Tibial artery (tissue), 4 donors: ENCODE measurements around the gene GALNT2.
A peak's percentile ranks its signal among the peaks of the same experiment; 100 is the strongest.

Source experiments
- DNase-seq, 2 donors: peaks; one replicate each; pipeline ENCODE4 v3.0.0-alpha.2; 2019
- H3K27ac ChIP-seq, 2 donors: fragments of 200-600 bp; sonication (generic) in 1 of 2; 1 replicate in 1 of 2; 2 replicates in 1 of 2; pipeline ENCODE4 v1.5.1; 2018 to 2019; ENCODE audit warnings: mild to moderate bottlenecking in 1 of 2
- H3K27me3 ChIP-seq, 2 donors: fragments of 200-600 bp; sonication (generic) in 1 of 2; one replicate each; pipeline versions ENCODE4 v1.5.1 to v1.6.0; 2016 to 2019
- H3K36me3 ChIP-seq, 3 donors: fragments of 200-600 bp; sonication (generic) in 2 of 3; one replicate each; pipeline ENCODE4 v1.5.1; 2016 to 2019; ENCODE audit warnings: mild to moderate bottlenecking in 2 of 3
- H3K4me1 ChIP-seq, 4 donors: fragments of 200-600 bp; sonication (generic) in 2 of 4; 1 replicate in 3 of 4; 2 replicates in 1 of 4; pipeline ENCODE4 v1.5.1; 2016 to 2019
- H3K4me3 ChIP-seq, 2 donors: fragments of 200-600 bp; sonication (generic) in 1 of 2; 1 replicate in 1 of 2; 2 replicates in 1 of 2; pipeline ENCODE4 v1.5.1; 2018 to 2019; ENCODE audit warnings: mild to moderate bottlenecking in 2 of 2
- H3K9me3 ChIP-seq, 3 donors: fragments of 200-600 bp; sonication (generic) in 1 of 3; one replicate each; pipeline ENCODE4 v1.5.1; 2016 to 2019
- intact Hi-C: fragments of 100-400 bp; cut with DNase I; formaldehyde crosslinking; loops from one replicate; pipeline ENCODE4 v1.15.0; 2023; ENCODE audit warnings: low total_unique reads
- TF ChIP-seq, protein P1 (sequence below), 2 experiments: fragments of 200-600 bp in 1 of 2; fragments of 450-650 bp in 1 of 2; IDR thresholded peaks; one replicate each; pipeline ENCODE4 v1.5.1; 2017 to 2019; ENCODE audit warnings: antibody characterized with exemption in 2 of 2, mild to moderate bottlenecking in 1 of 2, moderate library complexity in 1 of 2

GALNT2 gene

GRCh38 chr1:230222678-230223077, 155.6 kb downstream of the GALNT2 start:
- Histone ChIP-seq H3K9me3 (no peaks in the 10 kb centered on the region), H3K27ac (peak overlapping the region; percentile 71 to 87), H3K36me3 (no peaks in the 10 kb centered on the region), H3K4me1 (peaks cover 0 to 79% (median 36%) of the 10 kb centered on the region in 4 donors), H3K27me3 (no peaks in the 10 kb centered on the region), H3K4me3 (peak overlapping the region; percentile 21 to 29)
- intact Hi-C loops: no loop called here
- no peak for DNase-seq
- TF ChIP-seq, protein P1, sequence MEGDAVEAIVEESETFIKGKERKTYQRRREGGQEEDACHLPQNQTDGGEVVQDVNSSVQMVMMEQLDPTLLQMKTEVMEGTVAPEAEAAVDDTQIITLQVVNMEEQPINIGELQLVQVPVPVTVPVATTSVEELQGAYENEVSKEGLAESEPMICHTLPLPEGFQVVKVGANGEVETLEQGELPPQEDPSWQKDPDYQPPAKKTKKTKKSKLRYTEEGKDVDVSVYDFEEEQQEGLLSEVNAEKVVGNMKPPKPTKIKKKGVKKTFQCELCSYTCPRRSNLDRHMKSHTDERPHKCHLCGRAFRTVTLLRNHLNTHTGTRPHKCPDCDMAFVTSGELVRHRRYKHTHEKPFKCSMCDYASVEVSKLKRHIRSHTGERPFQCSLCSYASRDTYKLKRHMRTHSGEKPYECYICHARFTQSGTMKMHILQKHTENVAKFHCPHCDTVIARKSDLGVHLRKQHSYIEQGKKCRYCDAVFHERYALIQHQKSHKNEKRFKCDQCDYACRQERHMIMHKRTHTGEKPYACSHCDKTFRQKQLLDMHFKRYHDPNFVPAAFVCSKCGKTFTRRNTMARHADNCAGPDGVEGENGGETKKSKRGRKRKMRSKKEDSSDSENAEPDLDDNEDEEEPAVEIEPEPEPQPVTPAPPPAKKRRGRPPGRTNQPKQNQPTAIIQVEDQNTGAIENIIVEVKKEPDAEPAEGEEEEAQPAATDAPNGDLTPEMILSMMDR (IDR thresholded peaks at IDR 0.05): peak in 1 of 2 experiments; percentile 6

GRCh38 chr1:230224101-230224960, 157.3 kb downstream of the GALNT2 start:
- TF ChIP-seq, protein P1 (IDR thresholded peaks at IDR 0.05): no peak
- peaks cover 0 to 71% (median 36%) of the 10 kb centered on the region in 4 donors for H3K4me1 ChIP-seq
- peak overlapping the region; percentile 22 to 38 for H3K4me3 ChIP-seq
- no peak for DNase-seq
- intact Hi-C loops: no loop called here
- H3K36me3 ChIP-seq: no peaks in the 10 kb centered on the region
- H3K27me3 ChIP-seq: no peaks in the 10 kb centered on the region
- H3K9me3 ChIP-seq: no peaks in the 10 kb centered on the region
- peak overlapping the region; percentile 71 to 87 for H3K27ac ChIP-seq

DNA sequence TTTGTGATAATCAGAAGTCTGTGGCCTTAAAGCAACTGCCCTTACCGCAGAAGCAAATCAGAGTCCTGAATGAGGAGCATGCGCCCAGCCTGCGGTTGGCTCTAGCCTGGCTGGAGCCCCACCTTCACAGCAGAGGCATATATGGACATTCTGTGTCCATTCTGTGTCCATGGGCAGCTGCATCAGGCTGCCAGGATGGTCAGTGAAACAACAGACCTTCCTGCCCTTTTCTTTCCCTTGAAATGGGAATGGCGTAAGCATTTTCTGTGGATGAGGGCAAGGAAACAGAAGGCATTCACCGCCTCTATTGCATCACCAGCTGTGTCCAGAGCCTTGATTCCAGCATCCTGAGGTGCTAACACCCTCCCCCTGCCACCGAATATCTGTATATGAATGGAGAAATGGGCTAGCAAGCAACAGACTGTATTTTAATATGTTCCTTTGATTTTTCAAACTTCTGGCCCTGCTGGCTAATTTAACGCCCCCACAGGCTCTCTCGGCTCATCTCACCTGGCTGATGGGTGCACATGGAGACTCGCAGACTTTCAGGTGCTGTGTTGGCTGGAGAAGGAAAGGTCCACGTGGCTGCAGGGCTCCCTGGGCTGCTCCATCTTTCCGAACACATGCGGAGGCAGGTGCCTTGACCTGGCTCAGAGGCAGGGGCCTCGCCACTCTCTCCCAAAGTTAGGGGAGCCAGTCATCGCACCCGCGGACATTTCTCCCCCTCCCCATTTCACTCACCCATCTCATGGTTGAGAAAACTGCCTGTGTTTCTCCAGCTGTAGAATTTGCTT, 159.2 kb downstream of the GALNT2 start:
- peak overlapping the region; percentile 71 to 87 for H3K27ac ChIP-seq

GRCh38 chr1:230226814-230227213, 159.8 kb downstream of the GALNT2 start:
- intact Hi-C loops: no loop called here
- no peaks in the 10 kb centered on the region for H3K27me3 ChIP-seq
- H3K4me1 ChIP-seq: peaks cover 0 to 68% (median 44%) of the 10 kb centered on the region in 4 donors

More for the DNA sequence above, 159.2 kb downstream of the GALNT2 start:
- Histone ChIP-seq H3K4me1 (peaks cover 0 to 68% (median 42%) of the 10 kb centered on the region in 4 donors), H3K27me3 (no peaks in the 10 kb centered on the region), H3K4me3 (no peak overlapping the region), H3K36me3 (no peaks in the 10 kb centered on the region), H3K9me3 (no peaks in the 10 kb centered on the region)
- intact Hi-C loops: no loop called here
- peak in 1 of 2 donors; percentile 85 for DNase-seq
- TF ChIP-seq, protein P1 (IDR thresholded peaks at IDR 0.05): no peak

DNA sequence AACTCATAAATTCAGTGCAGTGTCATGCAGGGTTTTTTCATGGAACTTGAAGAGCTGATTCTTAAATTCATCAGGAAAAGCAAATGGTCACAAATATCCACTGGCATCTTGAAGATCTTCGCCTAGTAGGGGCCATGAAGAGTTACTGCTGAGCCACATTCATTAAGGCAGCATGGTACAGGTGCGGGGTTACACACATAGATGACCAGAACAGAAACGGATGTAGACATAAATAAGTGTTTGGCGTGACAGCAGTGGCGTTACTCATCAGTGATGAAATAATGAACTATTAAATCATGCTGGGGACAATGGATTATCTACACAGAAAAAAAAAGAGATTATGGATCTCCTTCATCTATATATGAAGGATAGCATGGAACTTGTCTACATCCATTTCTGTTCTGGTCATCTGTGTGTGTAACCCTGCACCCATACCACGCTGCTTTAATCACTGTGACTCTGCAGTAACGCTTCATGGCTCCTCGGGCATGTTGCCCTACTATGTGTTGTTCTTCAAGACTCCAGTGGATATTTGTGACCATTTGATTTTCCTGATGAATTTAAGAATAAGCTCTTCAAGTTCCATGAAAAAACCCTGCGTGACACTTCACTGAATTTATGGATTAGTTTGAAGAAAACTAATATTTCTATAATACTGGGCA, 161.3 kb downstream of the GALNT2 start:
- TF ChIP-seq, protein P1 (IDR thresholded peaks at IDR 0.05): no peak
- H3K27me3 ChIP-seq: no peaks in the 10 kb centered on the region
- no peak overlapping the region for H3K4me3 ChIP-seq
- no peaks in the 10 kb centered on the region for H3K9me3 ChIP-seq
- DNase-seq: no peak
- H3K4me1 ChIP-seq: peaks cover 0 to 68% (median 38%) of the 10 kb centered on the region in 4 donors
- H3K27ac ChIP-seq: peak overlapping the region in 1 of 2 donors; percentile 87
- H3K36me3 ChIP-seq: no peaks in the 10 kb centered on the region
- intact Hi-C loops: no loop called here

More at GRCh38 chr1:230226814-230227213, 159.8 kb downstream of the GALNT2 start:
- Histone ChIP-seq H3K36me3 (no peaks in the 10 kb centered on the region), H3K27ac (peak overlapping the region; percentile 71 to 87), H3K9me3 (no peaks in the 10 kb centered on the region), H3K4me3 (no peak overlapping the region)
- DNase-seq: no peak
- TF ChIP-seq, protein P1 (IDR thresholded peaks at IDR 0.05): no peak
